ENCODE measurements around the gene S100A13.
"Not testable (repeated sequence)": the region's sequence is repeated elsewhere in the genome, so short reads cannot be mapped to it uniquely, and the experiment has no call there.

Gene S100A13

GRCh38 chr1:153647346-153647714 lies 20.0 kb upstream of the S100A13 start:
- DNase-seq, result no peak

GRCh38 chr1:153646672-153647345 lies 19.5 kb upstream of the S100A13 start:
- peak in 1 of 2 experiments; percentile 56 for DNase-seq

GRCh38 chr1:153643816-153644215 lies 16.5 kb upstream of the S100A13 start:
- no peak for DNase-seq

GRCh38 chr1:153643100-153643499 lies 15.8 kb upstream of the S100A13 start:
- DNase-seq, result no peak

- no peak for DNase-seq
Measured at GRCh38 chr1:153642161-153642560, 14.9 kb upstream of the S100A13 start.

- no peak for DNase-seq
Measured at GRCh38 chr1:153640861-153641260, 13.6 kb upstream of the S100A13 start.

GRCh38 chr1:153640213-153640612 lies 12.9 kb upstream of the S100A13 start:
- not testable (repeated sequence) for DNase-seq

GRCh38 chr1:153639280-153639679 lies 12.0 kb upstream of the S100A13 start:
- no peak for DNase-seq

GRCh38 chr1:153638261-153638660 lies 11.0 kb upstream of the S100A13 start:
- DNase-seq, result no peak

- DNase-seq, result no peak
Measured at GRCh38 chr1:153636312-153636711, 9.0 kb upstream of the S100A13 start.

GRCh38 chr1:153635872-153636271 lies 8.6 kb upstream of the S100A13 start:
- no peak for DNase-seq

GRCh38 chr1:153633754-153634665 lies 6.7 kb upstream of the S100A13 start, which contains the start of gene CHTOP:
CHTOP (plus strand) TSS chr1:153634066; CDS start chr1:153636589, 2,523 bp downstream.
- DNase-seq, result peak; percentile 91 to 96

GRCh38 chr1:153633161-153633753 lies 6.0 kb upstream of the S100A13 start:
- DNase-seq, result no peak

- DNase-seq, result no peak
Measured at GRCh38 chr1:153631047-153632022, 4.0 kb upstream of the S100A13 start.

- no peak for DNase-seq
Measured at GRCh38 chr1:153630384-153630783, 3.1 kb upstream of the S100A13 start.

- DNase-seq, result no peak
Measured at GRCh38 chr1:153629971-153630370, 2.7 kb upstream of the S100A13 start.

- no peak for DNase-seq
Measured at GRCh38 chr1:153629343-153629665, 2.0 kb upstream of the S100A13 start.

- no peak for DNase-seq
Measured at GRCh38 chr1:153628638-153629342, 1.5 kb upstream of the S100A13 start.

- DNase-seq, result no peak
Measured at GRCh38 chr1:153627715-153628626, 666 bp upstream of the S100A13 start, which contains the start of gene S100A1. S100A1 (plus strand) TSS chr1:153628434; CDS start chr1:153630522, 2,088 bp downstream.

- DNase-seq, result no peak
Measured at GRCh38 chr1:153626477-153626903, 815 bp downstream of the S100A13 start.
